Measurements from ENCODE around the gene AMN1.
A peak's percentile ranks its signal among the peaks of the same experiment; 100 is the strongest.

The AMN1 gene

GRCh38 chr12:31655792-31656191, 73.0 kb downstream of the AMN1 start:
- DNase-seq: no peak
- H3K4me1 ChIP-seq: peaks cover 3% of the 10 kb centered on the region
- H3K4me3 ChIP-seq (ENCODE audit: low read depth, low read length): no peak overlapping the region
- H3K27me3 ChIP-seq: no peaks in the 10 kb centered on the region
- H3K36me3 ChIP-seq: no peaks in the 10 kb centered on the region
- no peak for TF ChIP-seq CTCF (IDR thresholded peaks at IDR 0.05; ENCODE audit: low read depth, low read length)
- no peaks in the 10 kb centered on the region for H3K9me3 ChIP-seq

- Histone ChIP-seq H3K36me3 (no peaks in the 10 kb centered on the region), H3K4me3 (ENCODE audit: low read depth, low read length) (no peak overlapping the region), H3K27me3 (no peaks in the 10 kb centered on the region), H3K4me1 (peaks cover 3% of the 10 kb centered on the region), H3K9me3 (no peaks in the 10 kb centered on the region)
- no peak for TF ChIP-seq CTCF (IDR thresholded peaks at IDR 0.05; ENCODE audit: low read depth, low read length)
- no peak for DNase-seq
These were observed 73.6 kb downstream of the AMN1 start for GRCh38 chr12:31655208-31655607.

- DNase-seq: peak; percentile 81
- no peak for TF ChIP-seq CTCF (IDR thresholded peaks at IDR 0.05; ENCODE audit: low read depth, low read length)
- peak overlapping the region; percentile 85 for H3K4me3 ChIP-seq (ENCODE audit: low read depth, low read length)
These were observed 76.8 kb downstream of the AMN1 start for GRCh38 chr12:31651893-31652521.

GRCh38 chr12:31650918-31651317, 77.9 kb downstream of the AMN1 start:
- no peak for DNase-seq
- H3K4me3 ChIP-seq (ENCODE audit: low read depth, low read length): peak overlapping the region; percentile 85

More at GRCh38 chr12:31651893-31652521, 76.8 kb downstream of the AMN1 start:
- Histone ChIP-seq H3K4me1 (peaks cover 7% of the 10 kb centered on the region), H3K36me3 (peaks cover 6% of the 10 kb centered on the region), H3K27me3 (no peaks in the 10 kb centered on the region), H3K9me3 (no peaks in the 10 kb centered on the region)

GRCh38 chr12:31647086-31647491, 81.7 kb downstream of the AMN1 start:
- peak; percentile 33 for DNase-seq
- peaks cover 4% of the 10 kb centered on the region; the same call in 1 of the 2 replicates for H3K4me1 ChIP-seq
- no peaks in the 10 kb centered on the region for H3K27me3 ChIP-seq
- H3K9me3 ChIP-seq: no peaks in the 10 kb centered on the region
- H3K36me3 ChIP-seq: peaks cover 28% of the 10 kb centered on the region
- TF ChIP-seq CTCF (IDR thresholded peaks at IDR 0.05; ENCODE audit: low read depth, low read length): no peak
- H3K4me3 ChIP-seq (ENCODE audit: low read depth, low read length): no peak overlapping the region

More at GRCh38 chr12:31650918-31651317, 77.9 kb downstream of the AMN1 start:
- Histone ChIP-seq H3K9me3 (no peaks in the 10 kb centered on the region), H3K36me3 (peaks cover 14% of the 10 kb centered on the region), H3K27me3 (no peaks in the 10 kb centered on the region), H3K4me1 (peaks cover 7% of the 10 kb centered on the region)
- TF ChIP-seq CTCF (IDR thresholded peaks at IDR 0.05; ENCODE audit: low read depth, low read length): no peak

- Histone ChIP-seq H3K27me3 (no peaks in the 10 kb centered on the region), H3K9me3 (no peaks in the 10 kb centered on the region), H3K4me3 (ENCODE audit: low read depth, low read length) (no peak overlapping the region), H3K36me3 (peaks cover 35% of the 10 kb centered on the region), H3K4me1 (peaks cover 4% of the 10 kb centered on the region; the same call in 1 of the 2 replicates)
- TF ChIP-seq CTCF (IDR thresholded peaks at IDR 0.05; ENCODE audit: low read depth, low read length): no peak
- no peak for DNase-seq
These were observed 82.9 kb downstream of the AMN1 start for GRCh38 chr12:31645924-31646323.
